Measurements from ENCODE around the gene MAB21L4. TPM values are rescaled to one million over a fixed set of nuclear protein-coding genes. Genes with fewer than 3 reads are reported as not detected.
"Not testable (repeated sequence)": the region's sequence is repeated elsewhere in the genome, so short reads cannot be mapped to it uniquely, and the experiment has no call there.

Gene MAB21L4
- total RNA-seq, 1 donor from 2014 or later: 19.3 TPM

GRCh38 chr2:240846309-240846708 lies 49.6 kb downstream of the MAB21L4 start:
- not testable (repeated sequence) for ATAC-seq; DNase-seq (ENCODE audit: low spot score)

GRCh38 chr2:240840435-240841060 lies 55.4 kb downstream of the MAB21L4 start:
- DNase-seq (ENCODE audit: low spot score) (no peak), ATAC-seq (peak; percentile 89)

GRCh38 chr2:240839152-240840143 lies 56.5 kb downstream of the MAB21L4 start:
- ATAC-seq (no peak), DNase-seq (ENCODE audit: low spot score) (no peak)

GRCh38 chr2:240837621-240838020 lies 58.3 kb downstream of the MAB21L4 start:
- ATAC-seq (no peak), DNase-seq (ENCODE audit: low spot score) (no peak)

- DNase-seq (ENCODE audit: low spot score) (no peak), ATAC-seq (no peak)
Observed at GRCh38 chr2:240836781-240837467, 59.0 kb downstream of the MAB21L4 start.

Other genes starting within 250 kb of the MAB21L4 start
- not detected for gene AQP12B, start 213.3 kb downstream of the MAB21L4 start, total RNA-seq
- not detected for gene AQP12A, start 204.3 kb downstream of the MAB21L4 start, total RNA-seq
- gene KIF1A, start 75.9 kb downstream of the MAB21L4 start, total RNA-seq: 1.1 TPM
- gene AGXT, start 27.3 kb downstream of the MAB21L4 start, total RNA-seq: 1,805 TPM
- gene CROCC2, start 10.2 kb upstream of the MAB21L4 start, total RNA-seq: 0.05 TPM
- gene SNED1, start 102.5 kb upstream of the MAB21L4 start, total RNA-seq: 34.9 TPM
- gene MTERF4, start 206.1 kb upstream of the MAB21L4 start, total RNA-seq: 15.4 TPM

Data from left lobe of liver (tissue), 2 donors.